Stomach (tissue), 4 donors: ENCODE data around the gene LRFN5.

Experiments
- EP300 ChIP-seq: sonication (generic); formaldehyde crosslinking; IDR thresholded peaks from one replicate; pipeline ENCODE4 v1.6.1; 2017; ENCODE audit warnings: antibody characterized with exemption
- POLR2A ChIP-seq, 4 donors: fragments of 450-650 bp; IDR thresholded peaks; one replicate each; pipeline ENCODE4 v1.6.1; 2016; ENCODE audit warnings: antibody characterized with exemption in 4 of 4, control low read depth in 2 of 4, mild to moderate bottlenecking in 1 of 4, moderate library complexity in 1 of 4
- POLR2AphosphoS5 ChIP-seq, 3 donors: sonication (generic); formaldehyde crosslinking; IDR thresholded peaks; one replicate each; pipeline ENCODE4 v1.6.1; 2016; ENCODE audit warnings: antibody characterized with exemption in 3 of 3
- TF ChIP-seq, protein P1 (sequence below), 7 experiments: fragments of 450-650 bp in 4 of 7; fragments of 200-600 bp in 3 of 7; sonication (generic) in 3 of 7; IDR thresholded peaks; one replicate each; pipeline ENCODE4 v1.5.1; 2016 to 2019; ENCODE audit warnings: antibody characterized with exemption in 7 of 7, control low read depth in 2 of 7, mild to moderate bottlenecking in 1 of 7

- TF ChIP-seq POLR2AphosphoS5 (IDR thresholded peaks at IDR 0.05): no peak
- TF ChIP-seq, protein P1, sequence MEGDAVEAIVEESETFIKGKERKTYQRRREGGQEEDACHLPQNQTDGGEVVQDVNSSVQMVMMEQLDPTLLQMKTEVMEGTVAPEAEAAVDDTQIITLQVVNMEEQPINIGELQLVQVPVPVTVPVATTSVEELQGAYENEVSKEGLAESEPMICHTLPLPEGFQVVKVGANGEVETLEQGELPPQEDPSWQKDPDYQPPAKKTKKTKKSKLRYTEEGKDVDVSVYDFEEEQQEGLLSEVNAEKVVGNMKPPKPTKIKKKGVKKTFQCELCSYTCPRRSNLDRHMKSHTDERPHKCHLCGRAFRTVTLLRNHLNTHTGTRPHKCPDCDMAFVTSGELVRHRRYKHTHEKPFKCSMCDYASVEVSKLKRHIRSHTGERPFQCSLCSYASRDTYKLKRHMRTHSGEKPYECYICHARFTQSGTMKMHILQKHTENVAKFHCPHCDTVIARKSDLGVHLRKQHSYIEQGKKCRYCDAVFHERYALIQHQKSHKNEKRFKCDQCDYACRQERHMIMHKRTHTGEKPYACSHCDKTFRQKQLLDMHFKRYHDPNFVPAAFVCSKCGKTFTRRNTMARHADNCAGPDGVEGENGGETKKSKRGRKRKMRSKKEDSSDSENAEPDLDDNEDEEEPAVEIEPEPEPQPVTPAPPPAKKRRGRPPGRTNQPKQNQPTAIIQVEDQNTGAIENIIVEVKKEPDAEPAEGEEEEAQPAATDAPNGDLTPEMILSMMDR (IDR thresholded peaks at IDR 0.05): no peak
- TF ChIP-seq POLR2A (IDR thresholded peaks at IDR 0.05): no peak
- TF ChIP-seq EP300: no peak
Observed at GRCh38 chr14:41607304-41607775, 664 bp downstream of the LRFN5 start.
